ENCODE measurements around the gene PRRC2C. TPM values are rescaled to one million over a fixed set of nuclear protein-coding genes. Genes with fewer than 3 reads are reported as not detected.

Gene PRRC2C
- total RNA-seq, 2 donors from 2014 or later, result 198 to 210 TPM

DNA sequence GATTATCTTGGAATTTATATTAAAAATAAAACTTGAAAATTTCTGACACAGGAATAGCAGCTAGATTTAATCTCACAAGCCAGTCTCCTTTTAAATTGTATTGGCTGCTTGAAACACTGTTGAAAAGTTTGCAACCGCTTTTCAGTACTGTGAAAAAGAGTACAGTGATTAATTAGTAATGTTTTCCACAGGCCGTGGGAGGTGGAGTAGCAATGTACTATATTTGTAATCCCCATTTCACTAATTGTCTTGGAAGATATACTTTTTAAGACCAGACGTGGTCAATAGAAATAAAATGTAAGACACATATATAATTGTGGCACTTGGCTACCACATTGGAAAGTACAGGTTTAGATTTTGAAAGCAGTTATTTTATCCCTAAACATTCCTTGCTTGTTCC lies 95.9 kb downstream of the PRRC2C start:
- H3K36me3 ChIP-seq (ENCODE audit: control insufficient read depth, insufficient read depth, low read length), result peaks cover 88% of the 10 kb centered on the region
- no peak overlapping the region for H3K9ac ChIP-seq (ENCODE audit: extremely low read depth, low read length, poor library complexity, severe bottlenecking)
- DNase-seq, result no peak
- H3K4me3 ChIP-seq (ENCODE audit: low read length), result no peak overlapping the region
- H3K9me3 ChIP-seq (ENCODE audit: control insufficient read depth, low read length), result no peaks in the 10 kb centered on the region
- TF ChIP-seq CTCF (conservative IDR thresholded peaks at IDR 0.05), result no peak
- Mint-ChIP-seq H3K4me3 (no peak overlapping the region), H3K36me3 (ENCODE audit: low read depth) (peaks cover 68% of the 10 kb centered on the region), H3K4me1 (no peaks in the 10 kb centered on the region), H3K9me3 (no peaks in the 10 kb centered on the region), H3K27ac (no peak overlapping the region), H3K27me3 (ENCODE audit: insufficient read depth) (no peaks in the 10 kb centered on the region)
- 93% methylated on average over 3 of the region's 3 CpGs; no CpG with 5 or more reads in 1 of the 2 experiments for WGBS, 2 experiments (ENCODE audit: insufficient coverage in 1 of 2, insufficient read length in 1 of 2)
- no peaks in the 10 kb centered on the region for H3K4me1 ChIP-seq (ENCODE audit: control insufficient read depth, insufficient read depth, low read length)
- H3K27ac ChIP-seq (ENCODE audit: low read depth, low read length), result no peak overlapping the region
- no peaks in the 10 kb centered on the region for H3K27me3 ChIP-seq (ENCODE audit: control insufficient read depth, insufficient read depth, low read length, poor library complexity, severe bottlenecking)

GRCh38 chr1:171581766-171582165 lies 96.4 kb downstream of the PRRC2C start:
- Histone ChIP-seq H3K36me3 (ENCODE audit: control insufficient read depth, insufficient read depth, low read length) (peaks cover 85% of the 10 kb centered on the region), H3K9me3 (ENCODE audit: control insufficient read depth, low read length) (no peaks in the 10 kb centered on the region), H3K27me3 (ENCODE audit: control insufficient read depth, insufficient read depth, low read length, poor library complexity, severe bottlenecking) (no peaks in the 10 kb centered on the region), H3K4me3 (ENCODE audit: low read length) (no peak overlapping the region), H3K27ac (ENCODE audit: low read depth, low read length) (no peak overlapping the region), H3K9ac (ENCODE audit: extremely low read depth, low read length, poor library complexity, severe bottlenecking) (no peak overlapping the region), H3K4me1 (ENCODE audit: control insufficient read depth, insufficient read depth, low read length) (no peaks in the 10 kb centered on the region)
- H3K36me3 Mint-ChIP-seq (ENCODE audit: low read depth), result peaks cover 67% of the 10 kb centered on the region
- no peaks in the 10 kb centered on the region for H3K27me3 Mint-ChIP-seq (ENCODE audit: insufficient read depth)
- TF ChIP-seq CTCF (conservative IDR thresholded peaks at IDR 0.05), result no peak
- no peak overlapping the region for H3K27ac Mint-ChIP-seq
- no peaks in the 10 kb centered on the region for H3K4me1 Mint-ChIP-seq
- H3K4me3 Mint-ChIP-seq, result no peak overlapping the region
- no peak for DNase-seq
- no peaks in the 10 kb centered on the region for H3K9me3 Mint-ChIP-seq

DNA sequence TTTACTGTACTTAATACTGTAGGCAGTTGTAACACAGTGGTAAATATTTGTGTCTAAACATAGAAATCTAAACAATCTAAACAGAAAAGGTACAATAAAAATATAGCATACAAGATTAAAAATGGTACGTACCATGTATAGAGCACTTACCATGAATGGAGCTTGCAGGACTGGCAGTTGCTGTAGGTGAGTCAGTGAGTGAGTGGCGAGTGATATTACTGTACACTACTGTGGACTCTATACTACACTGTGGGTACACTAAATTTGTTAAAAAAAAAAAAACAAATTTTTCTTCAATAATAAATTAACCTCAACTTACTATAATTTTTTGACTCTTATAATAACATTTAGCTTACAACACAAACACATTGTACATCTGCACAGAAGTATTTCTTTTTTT lies 97.3 kb downstream of the PRRC2C start:
- Mint-ChIP-seq H3K9me3 (no peaks in the 10 kb centered on the region), H3K27ac (no peak overlapping the region), H3K36me3 (ENCODE audit: low read depth) (peaks cover 66% of the 10 kb centered on the region), H3K4me1 (no peaks in the 10 kb centered on the region), H3K27me3 (ENCODE audit: insufficient read depth) (no peaks in the 10 kb centered on the region), H3K4me3 (no peak overlapping the region)
- DNase-seq, result no peak
- no peak overlapping the region for H3K9ac ChIP-seq (ENCODE audit: extremely low read depth, low read length, poor library complexity, severe bottlenecking)
- no peak overlapping the region for H3K27ac ChIP-seq (ENCODE audit: low read depth, low read length)
- H3K36me3 ChIP-seq (ENCODE audit: control insufficient read depth, insufficient read depth, low read length), result peaks cover 85% of the 10 kb centered on the region
- TF ChIP-seq CTCF (conservative IDR thresholded peaks at IDR 0.05), result no peak
- H3K4me1 ChIP-seq (ENCODE audit: control insufficient read depth, insufficient read depth, low read length), result no peaks in the 10 kb centered on the region
- H3K9me3 ChIP-seq (ENCODE audit: control insufficient read depth, low read length), result no peaks in the 10 kb centered on the region
- H3K27me3 ChIP-seq (ENCODE audit: control insufficient read depth, insufficient read depth, low read length, poor library complexity, severe bottlenecking), result no peaks in the 10 kb centered on the region
- WGBS, 2 experiments (ENCODE audit: insufficient coverage in 1 of 2, insufficient read length in 1 of 2), result 96 to 100% methylated on average over 1 to 2 of the region's 2 CpGs
- no peak overlapping the region for H3K4me3 ChIP-seq (ENCODE audit: low read length)

Measured in endodermal cell (in vitro differentiated cells).